Vagina (tissue), 2 donors: ENCODE results near the gene RBM23.

Experiments
- POLR2A ChIP-seq, 2 donors: fragments of 450-650 bp; IDR thresholded peaks; one replicate each; pipeline ENCODE4 v1.6.1; 2017; ENCODE audit warnings: antibody characterized with exemption in 2 of 2, mild to moderate bottlenecking in 2 of 2, moderate library complexity in 2 of 2
- TF ChIP-seq, protein P1 (sequence below), 3 experiments: fragments of 450-650 bp in 2 of 3; fragments of 200-600 bp in 1 of 3; sonication (generic) in 1 of 3; IDR thresholded peaks; one replicate each; pipeline ENCODE4 v1.5.1; 2017 to 2019; ENCODE audit warnings: antibody characterized with exemption in 3 of 3, mild to moderate bottlenecking in 2 of 3, moderate library complexity in 2 of 3

DNA sequence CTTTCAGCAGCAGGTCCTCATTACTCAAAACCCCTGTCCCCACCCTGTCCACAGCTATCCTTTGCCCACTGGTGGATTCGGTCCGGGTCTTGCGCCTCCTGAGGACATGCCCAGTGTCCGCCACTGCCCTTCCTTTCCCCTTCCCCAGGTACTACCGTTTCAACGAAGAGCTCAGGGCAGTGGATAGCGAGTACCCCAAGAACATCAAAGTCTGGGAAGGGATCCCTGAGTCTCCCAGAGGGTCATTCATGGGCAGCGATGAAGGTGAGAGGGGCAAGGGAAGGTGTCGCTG lies 73.9 kb downstream of the RBM23 start:
- TF ChIP-seq, protein P1, sequence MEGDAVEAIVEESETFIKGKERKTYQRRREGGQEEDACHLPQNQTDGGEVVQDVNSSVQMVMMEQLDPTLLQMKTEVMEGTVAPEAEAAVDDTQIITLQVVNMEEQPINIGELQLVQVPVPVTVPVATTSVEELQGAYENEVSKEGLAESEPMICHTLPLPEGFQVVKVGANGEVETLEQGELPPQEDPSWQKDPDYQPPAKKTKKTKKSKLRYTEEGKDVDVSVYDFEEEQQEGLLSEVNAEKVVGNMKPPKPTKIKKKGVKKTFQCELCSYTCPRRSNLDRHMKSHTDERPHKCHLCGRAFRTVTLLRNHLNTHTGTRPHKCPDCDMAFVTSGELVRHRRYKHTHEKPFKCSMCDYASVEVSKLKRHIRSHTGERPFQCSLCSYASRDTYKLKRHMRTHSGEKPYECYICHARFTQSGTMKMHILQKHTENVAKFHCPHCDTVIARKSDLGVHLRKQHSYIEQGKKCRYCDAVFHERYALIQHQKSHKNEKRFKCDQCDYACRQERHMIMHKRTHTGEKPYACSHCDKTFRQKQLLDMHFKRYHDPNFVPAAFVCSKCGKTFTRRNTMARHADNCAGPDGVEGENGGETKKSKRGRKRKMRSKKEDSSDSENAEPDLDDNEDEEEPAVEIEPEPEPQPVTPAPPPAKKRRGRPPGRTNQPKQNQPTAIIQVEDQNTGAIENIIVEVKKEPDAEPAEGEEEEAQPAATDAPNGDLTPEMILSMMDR (IDR thresholded peaks at IDR 0.05), result no peak
- no peak for TF ChIP-seq POLR2A (IDR thresholded peaks at IDR 0.05)
